K562 (cell line): Measurements from ENCODE around the gene MRPL10. TPM values are rescaled to one million over a fixed set of nuclear protein-coding genes. Genes with fewer than 3 reads are reported as not detected.

Experiments used
- ATAC-seq: fragments of 200-7000 bp; cut with Tn5 transposase; 3 replicates; pipeline ENCODE4 v1.9.1; 2020; ENCODE audit warnings: moderate library complexity
- BruUV-seq: library from RNA; stranded (reverse); fragments of 400-500 nt; replicated peaks from 2 replicates; lab custom pipeline; 2021; lab: Mats Ljungman, UMichigan
- CTCF ChIA-PET: fragments of 300-600 bp; formaldehyde crosslinking; extraction: SDS; loops from one replicate; lab custom pipeline; 2021; ENCODE audit warnings: low intra/inter-chr PET ratio; lab: Yijun Ruan, JAX
- POLR2A ChIA-PET: fragments of 300-600, 350-650 bp; sonication (Branson Sonifier 250); formaldehyde crosslinking; extraction: SDS; loops from one replicate; lab custom pipeline; 2021; ENCODE audit warnings: antibody characterized with exemption, inconsistent platforms; lab: Yijun Ruan, JAX
- DNase-seq, 4 experiments: peaks; one replicate each; pipeline versions ENCODE4 v3.0.0 to v3.0.0-alpha.2; 2011 to 2018; ENCODE audit warnings: low spot score in 3 of 4, mixed read lengths in 3 of 4; ENCODE audit errors: extremely low read depth in 1 of 4
- FAIRE-seq: peaks from 2 replicates; lab custom pipeline; 2011; peaks lifted over from hg19 to GRCh38; lab: Jason Lieb, UNC
- H2AFZ ChIP-seq: 2 replicates; pipeline ENCODE4 v1.6.0; 2011; ENCODE audit warnings: low read depth, low read length, control low read depth, inconsistent platforms
- H3K27ac ChIP-seq: fragments of 200-600 bp; 3 replicates; pipeline ENCODE4 v1.8.0; 2011; ENCODE audit warnings: low read depth, mild to moderate bottlenecking, control low read depth, inconsistent platforms, low read length, moderate library complexity, mixed read lengths; ENCODE audit errors: extremely low read depth
- H3K27me3 ChIP-seq, 2 experiments: fragments of 300-600 bp in 1 of 2; 2 replicates in 1 of 2; 3 replicates in 1 of 2; pipeline versions ENCODE4 v1.6.0 to v1.8.0; 2011; ENCODE audit warnings: inconsistent platforms in 2 of 2, low read length in 2 of 2, mild to moderate bottlenecking in 1 of 2, mixed read lengths in 1 of 2, moderate library complexity in 1 of 2; ENCODE audit not compliant: control insufficient read depth in 2 of 2, insufficient read depth in 2 of 2
- H3K36me3 ChIP-seq: fragments of 300-600 bp; 3 replicates; pipeline ENCODE4 v1.8.0; 2011; ENCODE audit warnings: mild to moderate bottlenecking, low read length, inconsistent platforms; ENCODE audit not compliant: control insufficient read depth, insufficient read depth
- H3K4me1 ChIP-seq, 2 experiments: fragments of 200-600 bp in 1 of 2; replicated peaks in 1 of 2; 2 replicates in 1 of 2; 3 replicates in 1 of 2; pipeline versions ENCODE4 v1.5.1 to v1.8.0; 2011; ENCODE audit warnings: inconsistent platforms in 2 of 2, low read length in 2 of 2, mild to moderate bottlenecking in 1 of 2, mixed read lengths in 1 of 2, moderate library complexity in 1 of 2; ENCODE audit not compliant: control insufficient read depth in 2 of 2, insufficient read depth in 2 of 2
- H3K4me2 ChIP-seq: 2 replicates; pipeline ENCODE4 v1.6.1; 2011; ENCODE audit warnings: low read length, control low read depth, inconsistent platforms, mixed read lengths; ENCODE audit not compliant: insufficient read depth
- H3K4me3 ChIP-seq: fragments of 200-600 bp; sonication (generic), shearing (Covaris generic); 2 replicates; pipeline ENCODE4 v1.5.1; 2016; ENCODE audit warnings: control low read depth, inconsistent platforms
- H3K79me2 ChIP-seq: fragments of 200-600 bp; 3 replicates; pipeline ENCODE4 v1.8.0; 2011; ENCODE audit warnings: low read length, inconsistent platforms; ENCODE audit not compliant: control insufficient read depth, insufficient read depth
- H3K9ac ChIP-seq, 2 experiments: 2 replicates each; pipeline versions ENCODE4 v1.6.0 to v1.6.1; 2011; ENCODE audit warnings: low read depth in 2 of 2, low read length in 2 of 2, control low read depth in 1 of 2, inconsistent platforms in 1 of 2, mild to moderate bottlenecking in 1 of 2, mixed read lengths in 1 of 2; ENCODE audit not compliant: insufficient read depth in 1 of 2
- H3K9me1 ChIP-seq: one replicate; pipeline ENCODE4 v1.6.0; 2011; ENCODE audit warnings: inconsistent platforms, mild to moderate bottlenecking, low read length, moderate library complexity; ENCODE audit not compliant: control insufficient read depth, insufficient read depth
- H3K9me3 ChIP-seq: replicated peaks from 2 replicates; pipeline ENCODE4 v1.5.1; 2011; ENCODE audit warnings: low read depth, low read length, inconsistent platforms; ENCODE audit not compliant: control insufficient read depth, insufficient read depth
- H4K20me1 ChIP-seq: replicated peaks from 2 replicates; pipeline ENCODE4 v1.6.1; 2011; ENCODE audit warnings: low read length, inconsistent platforms, mixed read lengths; ENCODE audit not compliant: control insufficient read depth, insufficient read depth
- BRF2 ChIP-seq: IDR thresholded peaks from 3 replicates; pipeline ENCODE4 v1.6.1; 2011; ENCODE audit warnings: borderline replicate concordance, mild to moderate bottlenecking; ENCODE audit not compliant: insufficient read length, insufficient read depth
- GTF3C2 ChIP-seq: IDR thresholded peaks from 3 replicates; pipeline ENCODE4 v1.6.1; 2011; ENCODE audit warnings: borderline replicate concordance, mild to moderate bottlenecking, moderate library complexity; ENCODE audit not compliant: insufficient read length; ENCODE audit errors: extremely low read depth
- NELFE ChIP-seq: IDR thresholded peaks from 2 replicates; pipeline ENCODE4 v1.6.1; 2011; ENCODE audit warnings: mild to moderate bottlenecking; ENCODE audit not compliant: insufficient read depth, insufficient read length
- RAD21 ChIP-seq, 2 experiments: fragments of 250-450 bp in 1 of 2; fragments of 450-650 bp in 1 of 2; sonication (Bioruptor Pico) in 1 of 2; formaldehyde crosslinking in 1 of 2; IDR thresholded peaks in 1 of 2; conservative IDR thresholded peaks in 1 of 2; 2 replicates each; pipeline versions ENCODE4 v1.4.0 to v1.8.0; 2020 to 2022; ENCODE audit warnings: mild to moderate bottlenecking in 2 of 2, moderate library complexity in 1 of 2
- SRF ChIP-seq, 2 experiments: fragments of 250-450, 450-650 bp in 1 of 2; sonication (Bioruptor Pico) in 1 of 2; sonication (generic) in 1 of 2; formaldehyde crosslinking; IDR thresholded peaks; 2 replicates each; pipeline versions ENCODE4 v1.5.0 to v1.5.1; 2020 to 2022; ENCODE audit warnings: mild to moderate bottlenecking in 1 of 2, missing genetic modification reagents in 1 of 2
- ZSCAN29 ChIP-seq: fragments of 450-650 bp; IDR thresholded peaks from 2 replicates; pipeline ENCODE4 v1.6.1; 2017
- WGBS: fragments of 100-300 bp; shearing (Covaris generic); methylation state at CpG from one replicate; pipeline ENCODE4 v1.1.6; 2016; ENCODE audit warnings: low coverage, mixed read lengths; ENCODE audit not compliant: insufficient coverage; ENCODE audit errors: missing lambda C conversion rate; 5-methylcytosine and 5-hydroxymethylcytosine counted together
- in situ Hi-C: fragments of 300-500 bp; cut with MboI; formaldehyde crosslinking; loops from 4 replicates; pipeline ENCODE4 v1.15.0; 2018; ENCODE audit warnings: inconsistent platforms, mixed read lengths
- intact Hi-C: fragments of 100-400 bp; cut with micrococcal nuclease; formaldehyde crosslinking; loops from 2 replicates; pipeline ENCODE4 v1.14.2; 2022
- polyA plus RNA-seq, 8 experiments: library from polyadenylated mRNA; depleted of rRNA in 4 of 8; stranded (reverse) in 5 of 8; unstranded in 3 of 8; fragments of >200 nt; fragmentation: Nextera tagmentation in 2 of 8; fragmentation: Illumina TruSeq in 1 of 8; extraction: Ambion mirVana in 2 of 8; extraction: Trizol in 1 of 8; gene quantifications; 2 replicates each; pipeline versions ENCODE4 v1.2.1 to v1.2.3, GENCODE V29; 2011 to 2014; ENCODE audit warnings: inconsistent platforms in 1 of 8, missing spikeins in 1 of 8
- total RNA-seq, 7 experiments: library from RNA; depleted of rRNA in 6 of 7; stranded (reverse); fragments of >200 nt in 6 of 7; fragmentation: Illumina TruSeq in 2 of 7; extraction: Trizol in 2 of 7; gene quantifications; 2 replicates each; pipeline versions ENCODE4 v1.2.1 to v1.2.3, GENCODE V29; 2011 to 2021; ENCODE audit warnings: low replicate concordance in 1 of 7

The MRPL10 gene
- total and polyA plus RNA-seq, 9 of the 15 experiments (the other 6 are each of a cell fraction or from before 2014, with no cell fraction given) = 27.8 to 105 (median 67.3) TPM

DNA sequence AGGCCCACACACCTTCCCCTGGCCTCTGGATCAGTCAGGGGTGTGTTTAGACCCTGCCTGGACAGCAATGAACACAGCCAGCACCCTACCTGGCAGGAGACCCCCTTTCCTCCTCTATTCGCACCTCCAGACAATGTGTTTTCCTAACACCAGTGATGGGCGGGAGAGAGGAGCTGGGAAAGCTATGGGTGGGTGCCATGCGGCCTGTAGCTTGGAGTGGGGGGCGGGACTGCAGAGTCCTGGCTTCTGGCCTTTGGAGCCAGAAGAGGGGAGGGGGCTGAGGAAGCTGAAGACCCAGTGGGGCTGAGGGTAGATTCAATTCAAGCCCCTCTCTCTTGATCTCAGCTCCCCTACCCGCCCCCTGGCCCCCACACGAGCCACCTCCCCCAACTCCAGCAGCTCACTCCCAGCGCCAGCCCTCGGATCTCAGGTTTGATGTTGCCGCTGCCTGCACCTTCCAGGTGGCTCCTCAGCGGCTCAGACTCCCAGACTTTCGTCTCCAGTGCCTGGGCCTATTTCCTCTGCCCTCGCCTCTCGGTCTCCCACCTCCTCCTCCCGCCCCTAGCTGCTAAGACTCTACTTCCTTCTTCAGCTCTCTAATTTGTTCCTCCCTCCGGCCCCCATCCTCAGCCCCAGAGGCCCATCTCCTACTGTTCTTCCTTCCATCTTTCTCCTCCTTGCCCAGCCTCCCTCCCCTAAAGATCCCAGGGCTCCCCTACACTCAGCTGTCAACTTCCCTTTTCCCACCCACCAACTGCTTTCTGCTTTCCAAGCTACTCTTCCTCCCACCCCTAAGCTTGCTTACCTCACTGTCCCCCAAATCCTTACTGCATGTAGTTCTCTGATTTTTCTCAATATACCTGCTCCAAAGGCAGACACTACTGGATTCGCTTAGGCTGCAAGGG is 26.5 kb upstream of the MRPL10 start:
- H4K20me1 ChIP-seq = no peaks in the 10 kb centered on the region
- H3K36me3 ChIP-seq = no peaks in the 10 kb centered on the region
- FAIRE-seq = no peak
- no peak for DNase-seq
- BruUV-seq = no TSS peak
- H3K4me3 ChIP-seq = no peak overlapping the region
- H3K9me1 ChIP-seq = no peaks in the 10 kb centered on the region
- 0 out of 4 replicates have a peak overlapping the region, but pooled peaks of 1 of the 2 experiments have one; percentile 38 for H3K9ac ChIP-seq
- in situ Hi-C loops (no loop called here), intact Hi-C loops (no loop called here)
- WGBS = 58% methylated on average over 15 of the region's 16 CpGs
- no peak for TF ChIP-seq RAD21 (CRISPR knock-in tag; conservative IDR thresholded peaks at IDR 0.05 in 1 of 2, IDR thresholded peaks at IDR 0.05 in 1 of 2)
- TF ChIP-seq NELFE = no peak
- no peak for TF ChIP-seq BRF2
- no peak for TF ChIP-seq SRF (CRISPR knock-in tag; IDR thresholded peaks at IDR 0.05)
- no peak for TF ChIP-seq ZSCAN29
- TF ChIP-seq GTF3C2 = no peak
- no peak overlapping the region for H2AFZ ChIP-seq
- H3K4me1 ChIP-seq = peaks cover 9 to 19% of the 10 kb centered on the region in 2 experiments; a peak in 4 of 5 replicates
- CTCF ChIA-PET = no interaction called here
- POLR2A ChIA-PET = interaction anchor here (0.6 to 1.4 kb wide), 6 partner anchors 9 to 124 kb away, joined by 3 to 8 read pairs (median 4); no protein-coding TSS in a partner anchor
- H3K79me2 ChIP-seq = no peaks in the 10 kb centered on the region
- no peak for ATAC-seq
- no peaks in the 10 kb centered on the region for H3K9me3 ChIP-seq
- no peak overlapping the region for H3K27ac ChIP-seq
- H3K27me3 ChIP-seq = peaks cover 0 to 2% of the 10 kb centered on the region in 2 experiments; a peak in 1 of 5 replicates
- H3K4me2 ChIP-seq = no peak overlapping the region
